Measurements from ENCODE around the gene CDK8.

GRCh38 chr13:26253787-26254582, at the start of gene CDK8:
- no peak for TF ChIP-seq EZH2phosphoT487 (IDR thresholded peaks at IDR 0.05; ENCODE audit: unreplicated experiment)
- peak; percentile 91 for TF ChIP-seq POLR2AphosphoS5 (IDR thresholded peaks at IDR 0.05; ENCODE audit: low read depth)
- no peak for TF ChIP-seq EZH2 (IDR thresholded peaks at IDR 0.05; ENCODE audit: low read depth, unreplicated experiment)
- TF ChIP-seq, protein P1, sequence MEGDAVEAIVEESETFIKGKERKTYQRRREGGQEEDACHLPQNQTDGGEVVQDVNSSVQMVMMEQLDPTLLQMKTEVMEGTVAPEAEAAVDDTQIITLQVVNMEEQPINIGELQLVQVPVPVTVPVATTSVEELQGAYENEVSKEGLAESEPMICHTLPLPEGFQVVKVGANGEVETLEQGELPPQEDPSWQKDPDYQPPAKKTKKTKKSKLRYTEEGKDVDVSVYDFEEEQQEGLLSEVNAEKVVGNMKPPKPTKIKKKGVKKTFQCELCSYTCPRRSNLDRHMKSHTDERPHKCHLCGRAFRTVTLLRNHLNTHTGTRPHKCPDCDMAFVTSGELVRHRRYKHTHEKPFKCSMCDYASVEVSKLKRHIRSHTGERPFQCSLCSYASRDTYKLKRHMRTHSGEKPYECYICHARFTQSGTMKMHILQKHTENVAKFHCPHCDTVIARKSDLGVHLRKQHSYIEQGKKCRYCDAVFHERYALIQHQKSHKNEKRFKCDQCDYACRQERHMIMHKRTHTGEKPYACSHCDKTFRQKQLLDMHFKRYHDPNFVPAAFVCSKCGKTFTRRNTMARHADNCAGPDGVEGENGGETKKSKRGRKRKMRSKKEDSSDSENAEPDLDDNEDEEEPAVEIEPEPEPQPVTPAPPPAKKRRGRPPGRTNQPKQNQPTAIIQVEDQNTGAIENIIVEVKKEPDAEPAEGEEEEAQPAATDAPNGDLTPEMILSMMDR (conservative IDR thresholded peaks at IDR 0.05; ENCODE audit: low read depth in 2 of 2): no peak
- peak; percentile 54 for TF ChIP-seq CREB1 (CRISPR knock-in tag; IDR thresholded peaks at IDR 0.05; ENCODE audit: low read depth)
- no peak for TF ChIP-seq NANOG (IDR thresholded peaks at IDR 0.05; ENCODE audit: borderline replicate concordance)
- TF ChIP-seq, protein P2, sequence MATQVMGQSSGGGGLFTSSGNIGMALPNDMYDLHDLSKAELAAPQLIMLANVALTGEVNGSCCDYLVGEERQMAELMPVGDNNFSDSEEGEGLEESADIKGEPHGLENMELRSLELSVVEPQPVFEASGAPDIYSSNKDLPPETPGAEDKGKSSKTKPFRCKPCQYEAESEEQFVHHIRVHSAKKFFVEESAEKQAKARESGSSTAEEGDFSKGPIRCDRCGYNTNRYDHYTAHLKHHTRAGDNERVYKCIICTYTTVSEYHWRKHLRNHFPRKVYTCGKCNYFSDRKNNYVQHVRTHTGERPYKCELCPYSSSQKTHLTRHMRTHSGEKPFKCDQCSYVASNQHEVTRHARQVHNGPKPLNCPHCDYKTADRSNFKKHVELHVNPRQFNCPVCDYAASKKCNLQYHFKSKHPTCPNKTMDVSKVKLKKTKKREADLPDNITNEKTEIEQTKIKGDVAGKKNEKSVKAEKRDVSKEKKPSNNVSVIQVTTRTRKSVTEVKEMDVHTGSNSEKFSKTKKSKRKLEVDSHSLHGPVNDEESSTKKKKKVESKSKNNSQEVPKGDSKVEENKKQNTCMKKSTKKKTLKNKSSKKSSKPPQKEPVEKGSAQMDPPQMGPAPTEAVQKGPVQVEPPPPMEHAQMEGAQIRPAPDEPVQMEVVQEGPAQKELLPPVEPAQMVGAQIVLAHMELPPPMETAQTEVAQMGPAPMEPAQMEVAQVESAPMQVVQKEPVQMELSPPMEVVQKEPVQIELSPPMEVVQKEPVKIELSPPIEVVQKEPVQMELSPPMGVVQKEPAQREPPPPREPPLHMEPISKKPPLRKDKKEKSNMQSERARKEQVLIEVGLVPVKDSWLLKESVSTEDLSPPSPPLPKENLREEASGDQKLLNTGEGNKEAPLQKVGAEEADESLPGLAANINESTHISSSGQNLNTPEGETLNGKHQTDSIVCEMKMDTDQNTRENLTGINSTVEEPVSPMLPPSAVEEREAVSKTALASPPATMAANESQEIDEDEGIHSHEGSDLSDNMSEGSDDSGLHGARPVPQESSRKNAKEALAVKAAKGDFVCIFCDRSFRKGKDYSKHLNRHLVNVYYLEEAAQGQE (IDR thresholded peaks at IDR 0.05; ENCODE audit: unreplicated experiment): no peak
- TF ChIP-seq, protein P3, sequence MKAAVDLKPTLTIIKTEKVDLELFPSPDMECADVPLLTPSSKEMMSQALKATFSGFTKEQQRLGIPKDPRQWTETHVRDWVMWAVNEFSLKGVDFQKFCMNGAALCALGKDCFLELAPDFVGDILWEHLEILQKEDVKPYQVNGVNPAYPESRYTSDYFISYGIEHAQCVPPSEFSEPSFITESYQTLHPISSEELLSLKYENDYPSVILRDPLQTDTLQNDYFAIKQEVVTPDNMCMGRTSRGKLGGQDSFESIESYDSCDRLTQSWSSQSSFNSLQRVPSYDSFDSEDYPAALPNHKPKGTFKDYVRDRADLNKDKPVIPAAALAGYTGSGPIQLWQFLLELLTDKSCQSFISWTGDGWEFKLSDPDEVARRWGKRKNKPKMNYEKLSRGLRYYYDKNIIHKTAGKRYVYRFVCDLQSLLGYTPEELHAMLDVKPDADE (IDR thresholded peaks at IDR 0.05): peak; percentile 97
- no peak for TF ChIP-seq ZNF331 (CRISPR knock-in tag; IDR thresholded peaks at IDR 0.05; ENCODE audit: low read depth)
- TF ChIP-seq ZNF114 (CRISPR knock-in tag; IDR thresholded peaks at IDR 0.05): no peak
- no peak for TF ChIP-seq JUNB (IDR thresholded peaks at IDR 0.05; ENCODE audit: unreplicated experiment)

Data from GM23338 (cell line).